B cell (primary cell): ENCODE measurements around the gene MEIS2. TPM values are rescaled to one million over a fixed set of nuclear protein-coding genes. Genes with fewer than 3 reads are reported as not detected.

ENCODE experiments used
- ATAC-seq: fragments of 200-7000 bp; cut with Tn5 transposase; one replicate; pipeline ENCODE4 v1.10.0; 2021; ENCODE audit warnings: low read depth, mild to moderate bottlenecking, moderate number of reproducible peaks, moderate library complexity
- CTCF ChIA-PET: fragments of 350-600 bp; sonication (Branson Sonifier 250); formaldehyde crosslinking; loops from one replicate; lab custom pipeline; 2021; ENCODE audit warnings: antibody characterized with exemption, inconsistent platforms; lab: Charles Lee
- POLR2A ChIA-PET: fragments of 350-600 bp; sonication (Branson Sonifier 250); formaldehyde crosslinking; loops from one replicate; lab custom pipeline; 2021; ENCODE audit warnings: antibody characterized with exemption; lab: Charles Lee
- DNase-seq: peaks from one replicate; pipeline ENCODE4 v3.0.0; 2013
- H2AFZ ChIP-seq: 2 replicates; pipeline ENCODE4 v1.6.1; 2012; ENCODE audit warnings: mild to moderate bottlenecking, low read depth, low read length; ENCODE audit not compliant: insufficient read depth, poor library complexity, severe bottlenecking
- H3K27ac ChIP-seq, 2 donors: 1 replicate in 1 of 2; 2 replicates in 1 of 2; pipeline ENCODE4 v1.5.1; 2012 to 2013; ENCODE audit warnings: low read length in 2 of 2, mild to moderate bottlenecking in 2 of 2, moderate library complexity in 1 of 2
- H3K27me3 ChIP-seq, 4 experiments: fragments of 200-600 bp in 1 of 4; sonication (generic) in 1 of 4; replicated peaks in 1 of 4; 1 replicate in 2 of 4; 2 replicates in 2 of 4; pipeline versions ENCODE4 v1.6.1 to v1.7.0; 2013 to 2016; ENCODE audit warnings: low read length in 3 of 4, mild to moderate bottlenecking in 2 of 4, mixed read lengths in 1 of 4, moderate library complexity in 1 of 4; ENCODE audit not compliant: insufficient read depth in 4 of 4, control insufficient read depth in 3 of 4; ENCODE audit errors: control extremely low read depth in 1 of 4
- H3K36me3 ChIP-seq, 2 experiments: replicated peaks in 1 of 2; 1 replicate in 1 of 2; 2 replicates in 1 of 2; pipeline versions ENCODE4 v1.6.1 to v1.7.1; 2013; ENCODE audit warnings: low read length in 1 of 2; ENCODE audit not compliant: insufficient read depth in 2 of 2, control insufficient read depth in 1 of 2; ENCODE audit errors: control extremely low read depth in 1 of 2, extremely low read depth in 1 of 2
- H3K4me1 ChIP-seq, 2 donors: fragments of 200-600 bp in 1 of 2; sonication (generic) in 1 of 2; 1 replicate in 1 of 2; 2 replicates in 1 of 2; pipeline versions ENCODE4 v1.5.1 to v1.6.1; 2013 to 2017; ENCODE audit warnings: low read length in 2 of 2; ENCODE audit not compliant: control insufficient read depth in 2 of 2, insufficient read depth in 2 of 2
- H3K4me2 ChIP-seq: replicated peaks from 2 replicates; pipeline ENCODE3; 2012; ENCODE audit warnings: mild to moderate bottlenecking, low read depth, low read length; ENCODE audit not compliant: poor library complexity, severe bottlenecking
- H3K4me3 ChIP-seq, 5 experiments: fragments of 200-600 bp in 1 of 5; sonication (generic) in 1 of 5; 1 replicate in 3 of 5; 2 replicates in 2 of 5; pipeline versions ENCODE4 v1.5.1 to v1.7.0; 2011 to 2016; ENCODE audit warnings: low read length in 4 of 5, mild to moderate bottlenecking in 4 of 5, low read depth in 2 of 5, control low read depth in 1 of 5, moderate library complexity in 1 of 5; ENCODE audit not compliant: insufficient read depth in 1 of 5; ENCODE audit errors: control extremely low read depth in 1 of 5, extremely low read depth in 1 of 5
- H3K79me2 ChIP-seq: fragments of 200-600 bp; sonication (generic); one replicate; pipeline ENCODE4 v1.6.0; 2016; ENCODE audit warnings: low read length; ENCODE audit not compliant: control insufficient read depth, insufficient read depth
- H3K9ac ChIP-seq: fragments of 200-600 bp; sonication (generic); 2 replicates; pipeline ENCODE4 v1.6.1; 2017; ENCODE audit warnings: mild to moderate bottlenecking, low read length, moderate library complexity
- H3K9me3 ChIP-seq, 3 donors: one replicate each; pipeline versions ENCODE4 v1.6.1 to v1.7.1; 2013; ENCODE audit warnings: low read length in 2 of 3; ENCODE audit not compliant: control insufficient read depth in 2 of 3, insufficient read depth in 1 of 3; ENCODE audit errors: control extremely low read depth in 1 of 3
- H4K20me1 ChIP-seq: 2 replicates; pipeline ENCODE4 v1.6.0; 2012; ENCODE audit warnings: mild to moderate bottlenecking, low read length; ENCODE audit not compliant: insufficient read depth, control insufficient read depth, poor library complexity, severe bottlenecking
- H3K27ac Mint-ChIP-seq: one replicate; pipeline ENCODE4 v1.8.0; 2021; ENCODE audit warnings: mixed read lengths
- H3K27me3 Mint-ChIP-seq: one replicate; pipeline ENCODE4 v1.8.0; 2021; ENCODE audit warnings: mixed read lengths
- H3K4me1 Mint-ChIP-seq: one replicate; pipeline ENCODE4 v1.8.0; 2021; ENCODE audit warnings: mixed read lengths
- H3K4me3 Mint-ChIP-seq: one replicate; pipeline ENCODE4 v1.8.0; 2021; ENCODE audit warnings: mixed read lengths
- H3K9me3 Mint-ChIP-seq: one replicate; pipeline ENCODE4 v1.8.0; 2022; ENCODE audit warnings: mixed read lengths; ENCODE audit not compliant: insufficient read depth
- EZH2 ChIP-seq: IDR thresholded peaks from 2 replicates; pipeline ENCODE4 v1.6.1; 2012; ENCODE audit warnings: borderline replicate concordance, low read depth, mild to moderate bottlenecking, moderate library complexity, low read length; ENCODE audit not compliant: insufficient read depth, poor library complexity, severe bottlenecking
- WGBS: methylation state at CpG from one replicate; pipeline ENCODE4 v1.1.5; 2013; ENCODE audit warnings: missing lambda C conversion rate; ENCODE audit not compliant: insufficient coverage; 5-methylcytosine and 5-hydroxymethylcytosine counted together
- intact Hi-C: fragments of 100-400 bp; cut with micrococcal nuclease; formaldehyde crosslinking; loops from one replicate; pipeline ENCODE4 v1.10.0; 2022
- polyA plus RNA-seq: library from polyadenylated mRNA; depleted of rRNA; stranded (reverse); fragments of >200 nt; gene quantifications from 2 replicates; pipeline ENCODE4 v1.2.3, GENCODE V29; 2012
- total RNA-seq, 2 donors: library from RNA; stranded (reverse); fragments of 120-200 nt in 1 of 2; gene quantifications; 1 replicate in 1 of 2; 2 replicates in 1 of 2; pipeline versions ENCODE4 v1.2.3 to v1.2.4, GENCODE V29; 2013 to 2022
- TF ChIP-seq, protein P1 (sequence below): fragments of 200-600 bp; IDR thresholded peaks from one replicate; pipeline ENCODE4 v1.8.0; 2022; ENCODE audit warnings: antibody characterized with exemption, mild to moderate bottlenecking

MEIS2 gene
- total and polyA plus RNA-seq, 2 donors (not counting 1 experiment from before 2014, with no cell fraction given): 0.22 TPM; not detected in 1

DNA sequence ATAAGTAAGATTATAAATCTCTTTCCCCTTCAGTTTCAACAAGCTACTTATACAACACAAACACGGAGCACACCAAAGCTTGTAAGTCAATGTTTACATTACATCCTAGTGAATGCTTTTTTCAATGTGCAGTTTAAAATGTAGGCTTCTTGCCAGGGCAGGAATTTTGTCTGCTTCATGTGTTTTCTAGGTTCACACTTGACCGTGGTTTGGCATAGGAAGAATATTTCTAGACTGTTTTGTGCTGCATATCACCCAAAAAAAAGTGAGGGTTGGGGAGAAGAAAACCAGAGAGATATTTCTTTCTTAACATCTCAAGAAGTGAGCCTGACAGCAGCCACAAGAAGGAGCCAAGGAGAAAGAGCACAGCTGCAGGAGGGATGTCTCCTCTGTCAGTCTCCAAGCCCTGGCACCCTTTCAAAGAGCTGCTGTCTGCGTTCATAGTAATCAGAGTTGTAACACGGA, 255.8 kb downstream of the MEIS2 start:
- no peaks in the 10 kb centered on the region for H3K4me1 Mint-ChIP-seq
- Histone ChIP-seq H3K4me1 (no peaks in the 10 kb centered on the region), H3K4me2 (no peak overlapping the region), H3K79me2 (no peaks in the 10 kb centered on the region), H4K20me1 (no peaks in the 10 kb centered on the region), H3K9me3 (no peaks in the 10 kb centered on the region), H3K27ac (no peak overlapping the region), H3K36me3 (no peaks in the 10 kb centered on the region), H3K27me3 (no peaks in the 10 kb centered on the region), H3K4me3 (no peak overlapping the region), H2AFZ (no peak overlapping the region), H3K9ac (no peak overlapping the region)
- no peak for TF ChIP-seq EZH2
- TF ChIP-seq, protein P1, sequence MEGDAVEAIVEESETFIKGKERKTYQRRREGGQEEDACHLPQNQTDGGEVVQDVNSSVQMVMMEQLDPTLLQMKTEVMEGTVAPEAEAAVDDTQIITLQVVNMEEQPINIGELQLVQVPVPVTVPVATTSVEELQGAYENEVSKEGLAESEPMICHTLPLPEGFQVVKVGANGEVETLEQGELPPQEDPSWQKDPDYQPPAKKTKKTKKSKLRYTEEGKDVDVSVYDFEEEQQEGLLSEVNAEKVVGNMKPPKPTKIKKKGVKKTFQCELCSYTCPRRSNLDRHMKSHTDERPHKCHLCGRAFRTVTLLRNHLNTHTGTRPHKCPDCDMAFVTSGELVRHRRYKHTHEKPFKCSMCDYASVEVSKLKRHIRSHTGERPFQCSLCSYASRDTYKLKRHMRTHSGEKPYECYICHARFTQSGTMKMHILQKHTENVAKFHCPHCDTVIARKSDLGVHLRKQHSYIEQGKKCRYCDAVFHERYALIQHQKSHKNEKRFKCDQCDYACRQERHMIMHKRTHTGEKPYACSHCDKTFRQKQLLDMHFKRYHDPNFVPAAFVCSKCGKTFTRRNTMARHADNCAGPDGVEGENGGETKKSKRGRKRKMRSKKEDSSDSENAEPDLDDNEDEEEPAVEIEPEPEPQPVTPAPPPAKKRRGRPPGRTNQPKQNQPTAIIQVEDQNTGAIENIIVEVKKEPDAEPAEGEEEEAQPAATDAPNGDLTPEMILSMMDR: no peak
- DNase-seq (no peak), ATAC-seq (no peak)
- H3K27ac Mint-ChIP-seq: no peak overlapping the region
- peaks cover 19% of the 10 kb centered on the region for H3K27me3 Mint-ChIP-seq
- POLR2A ChIA-PET: no interaction called here
- H3K4me3 Mint-ChIP-seq: no peak overlapping the region
- intact Hi-C loops: no loop called here
- WGBS: no CpG with 5 or more reads among the region's 4 CpGs
- H3K9me3 Mint-ChIP-seq: no peaks in the 10 kb centered on the region
- CTCF ChIA-PET: interaction anchor here (1.0 kb wide), 1 partner anchor 19 kb away, joined by 3 read pairs; no protein-coding TSS in a partner anchor

DNA sequence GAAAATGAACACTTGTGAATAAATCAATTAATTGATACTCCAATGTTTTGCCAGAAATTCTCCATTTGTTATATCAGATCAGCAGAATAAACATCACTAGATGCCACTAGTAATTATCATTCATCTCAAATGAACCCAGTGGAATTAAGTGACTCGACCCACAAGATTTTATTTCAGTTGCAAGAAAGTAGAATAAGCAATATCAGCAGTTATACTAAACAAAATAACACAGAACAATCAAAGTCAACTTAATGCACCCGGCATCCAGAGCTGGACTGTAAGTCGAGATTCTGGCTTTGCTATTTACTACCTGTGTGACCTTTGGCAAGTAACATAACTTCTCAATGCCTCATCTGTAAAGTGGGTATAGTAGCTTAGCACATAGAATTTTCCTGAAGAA, 256.5 kb downstream of the MEIS2 start:
- Histone ChIP-seq H3K9ac (no peak overlapping the region), H4K20me1 (no peaks in the 10 kb centered on the region), H2AFZ (no peak overlapping the region), H3K4me2 (no peak overlapping the region), H3K9me3 (no peaks in the 10 kb centered on the region), H3K79me2 (no peaks in the 10 kb centered on the region), H3K4me3 (no peak overlapping the region), H3K4me1 (no peaks in the 10 kb centered on the region), H3K36me3 (no peaks in the 10 kb centered on the region), H3K27me3 (no peaks in the 10 kb centered on the region), H3K27ac (no peak overlapping the region)
- no peak for TF ChIP-seq EZH2
- TF ChIP-seq, protein P1: no peak
- Mint-ChIP-seq H3K4me1 (no peaks in the 10 kb centered on the region), H3K27ac (no peak overlapping the region), H3K27me3 (peaks cover 19% of the 10 kb centered on the region), H3K4me3 (no peak overlapping the region), H3K9me3 (no peaks in the 10 kb centered on the region)
- ChIA-PET POLR2A (no interaction called here), CTCF (interaction anchor here (1.0 kb wide), 1 partner anchor 20 kb away, joined by 3 read pairs; no protein-coding TSS in a partner anchor)
- intact Hi-C loops: no loop called here
- ATAC-seq: no peak
- no peak for DNase-seq
- WGBS: no CpG with 5 or more reads among the region's 3 CpGs
